GM12891 (cell line): ENCODE measurements around the gene SH2D7. TPM values are rescaled to one million over a fixed set of nuclear protein-coding genes. Genes with fewer than 3 reads are reported as not detected.

Experiments used
- DNase-seq: peaks from one replicate; pipeline ENCODE4 v3.0.0; 2011; ENCODE audit warnings: low spot score; ENCODE audit not compliant: insufficient read length
- FAIRE-seq: peaks from 2 replicates; lab custom pipeline; 2011; peaks lifted over from hg19 to GRCh38; lab: Jason Lieb, UNC
- PAX5 ChIP-seq: IDR thresholded peaks from 2 replicates; pipeline ENCODE4 v1.6.1; 2011; ENCODE audit warnings: low read length, moderate library complexity, mild to moderate bottlenecking; ENCODE audit not compliant: insufficient read depth, severe bottlenecking
- POLR2A ChIP-seq: IDR thresholded peaks from 2 replicates; pipeline ENCODE4 v1.6.1; 2011; ENCODE audit warnings: low read depth, low read length, control low read depth
- POLR2AphosphoS5 ChIP-seq: IDR thresholded peaks from 2 replicates; pipeline ENCODE4 v1.6.1; 2011; ENCODE audit warnings: low read depth, low read length, control low read depth
- POU2F2 ChIP-seq: IDR thresholded peaks from 2 replicates; pipeline ENCODE4 v1.6.1; 2011; ENCODE audit warnings: low read depth, mild to moderate bottlenecking, control low read depth, low read length, moderate library complexity
- SPI1 ChIP-seq: IDR thresholded peaks from 2 replicates; pipeline ENCODE4 v1.6.1; 2011; ENCODE audit warnings: low read depth, low read length, control low read depth
- TAF1 ChIP-seq: IDR thresholded peaks from 2 replicates; pipeline ENCODE4 v1.6.1; 2011; ENCODE audit warnings: low read depth, low read length, control low read depth
- polyA plus RNA-seq: library from polyadenylated mRNA; unstranded; fragments of >200 nt; gene quantifications from one replicate; pipeline ENCODE4 v1.2.1, GENCODE V29; 2012; ENCODE audit warnings: low read depth, missing spikeins, inconsistent platforms; ENCODE audit not compliant: missing spikeins

The SH2D7 gene
- not detected for polyA plus RNA-seq

DNA sequence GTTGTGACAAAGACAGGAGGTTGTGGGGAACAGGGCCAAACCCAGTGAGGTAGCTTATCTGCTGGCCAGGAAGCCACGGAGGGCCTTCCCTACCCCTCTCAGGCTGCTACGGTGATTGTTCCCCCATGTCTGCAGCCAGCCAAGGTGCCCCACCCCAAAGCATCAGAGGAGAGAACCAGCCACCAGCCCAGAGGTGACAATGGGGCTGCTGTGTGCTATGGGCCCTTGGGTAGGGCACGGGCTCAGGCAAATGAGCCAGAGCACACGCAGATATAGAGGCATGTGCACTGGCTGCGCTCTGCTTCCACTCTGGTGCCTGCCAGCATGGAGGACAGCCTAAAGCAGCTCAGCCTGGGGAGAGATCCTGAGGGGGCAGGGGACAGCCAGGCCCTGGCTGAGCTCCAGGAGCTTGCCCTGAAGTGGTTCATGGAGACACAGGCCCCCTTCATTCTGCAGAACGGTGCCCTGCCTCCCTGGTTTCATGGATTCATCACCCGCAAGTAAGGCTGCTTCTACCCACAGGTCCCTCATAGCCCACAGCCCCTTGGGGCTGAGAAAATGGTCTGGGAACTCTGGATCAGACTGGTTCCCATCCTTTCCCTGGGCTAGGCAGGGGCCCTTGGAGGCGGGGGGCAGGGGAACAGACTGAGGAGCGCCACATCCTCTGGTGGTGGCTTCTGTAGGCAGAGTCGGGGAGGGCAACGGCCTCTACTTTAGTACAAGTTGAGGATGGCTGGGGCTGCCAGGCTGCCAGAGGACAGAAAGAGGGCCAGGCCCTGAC lies at the start of gene SH2D7:
Gene SH2D7 (plus strand): TSS at position 301 of the 781 bp plus-strand sequence. CDS start 24 bp downstream, at position 325.
- DNase-seq (no peak), FAIRE-seq (no peak)
- TF ChIP-seq POU2F2 (no peak), POLR2A (no peak), TAF1 (no peak), POLR2AphosphoS5 (no peak), PAX5 (no peak), SPI1 (no peak)

GRCh38 chr15:78044407-78045155 lies 47.8 kb upstream of the SH2D7 start:
- DNase-seq, result no peak
- TF ChIP-seq POLR2A (no peak), POU2F2 (no peak), POLR2AphosphoS5 (no peak), TAF1 (no peak), SPI1 (no peak), PAX5 (no peak)
- peak; percentile 45 for FAIRE-seq

DNA sequence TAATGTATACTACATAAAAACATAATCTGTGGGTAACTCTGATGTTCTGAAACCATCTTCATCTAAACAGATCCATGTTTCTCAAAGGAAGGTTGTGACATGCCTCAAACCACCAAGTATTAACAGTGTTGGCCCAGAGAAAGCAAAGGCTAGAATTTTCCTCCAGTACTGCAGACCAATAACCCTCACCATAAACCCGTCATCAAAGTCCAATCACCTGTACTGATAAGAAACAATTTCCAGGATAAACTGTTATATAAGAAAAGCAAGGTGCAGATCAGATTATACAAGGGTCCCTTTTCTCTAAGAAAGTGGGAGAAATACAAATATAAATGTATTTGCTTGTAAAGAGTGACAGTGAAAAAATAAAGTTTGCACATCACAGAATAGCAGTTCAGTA lies 47.2 kb upstream of the SH2D7 start:
- TF ChIP-seq PAX5, result no peak
- no peak for TF ChIP-seq TAF1
- TF ChIP-seq SPI1, result no peak
- TF ChIP-seq POLR2A, result no peak
- TF ChIP-seq POU2F2, result no peak
- TF ChIP-seq POLR2AphosphoS5, result no peak
- FAIRE-seq, result no peak
- no peak for DNase-seq

DNA sequence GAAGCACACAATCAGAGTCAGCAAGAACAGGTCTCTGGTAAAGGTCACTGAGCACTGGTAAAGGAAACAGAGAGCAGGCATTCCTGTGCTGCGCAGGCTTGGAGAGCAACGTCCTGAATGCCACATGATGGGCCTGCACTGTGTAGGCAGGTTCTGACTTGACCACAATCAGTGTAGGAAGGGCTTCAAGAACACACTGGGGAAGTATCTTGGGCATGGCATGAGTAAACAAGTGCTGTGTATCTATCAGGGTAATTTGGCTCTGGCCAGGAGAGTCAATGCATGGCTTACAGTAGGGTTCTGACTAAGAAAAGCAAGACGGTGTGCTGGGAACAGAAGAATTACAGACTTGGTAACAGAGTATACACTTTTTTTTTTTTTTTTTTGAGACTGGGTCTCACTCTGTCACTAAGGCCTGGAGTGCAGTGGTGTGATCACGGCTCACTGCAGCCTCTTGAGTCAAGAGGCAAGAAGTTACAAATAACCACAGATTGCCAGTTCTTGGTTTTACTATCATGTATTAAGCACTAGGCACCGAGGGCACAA lies 45.5 kb upstream of the SH2D7 start:
- DNase-seq, result no peak
- peak; percentile 33 for FAIRE-seq

GRCh38 chr15:78047761-78048627 lies 44.4 kb upstream of the SH2D7 start:
- FAIRE-seq (peak; percentile 35), DNase-seq (no peak)
- TF ChIP-seq POLR2AphosphoS5 (no peak), POU2F2 (no peak), PAX5 (no peak), TAF1 (no peak)

More for the DNA sequence above, 45.5 kb upstream of the SH2D7 start:
- no peak for TF ChIP-seq POU2F2
- no peak for TF ChIP-seq SPI1
- no peak for TF ChIP-seq TAF1
- TF ChIP-seq POLR2AphosphoS5, result no peak
- no peak for TF ChIP-seq PAX5

- TF ChIP-seq SPI1, result no peak
- no peak for TF ChIP-seq POLR2AphosphoS5
- no peak for TF ChIP-seq POU2F2
- no peak for TF ChIP-seq TAF1
- TF ChIP-seq POLR2A, result no peak
- no peak for TF ChIP-seq PAX5
- FAIRE-seq (no peak), DNase-seq (no peak)
Measured at GRCh38 chr15:78048628-78048920, 43.8 kb upstream of the SH2D7 start.

GRCh38 chr15:78049691-78050440 lies 42.5 kb upstream of the SH2D7 start:
- TF ChIP-seq TAF1 (no peak), POLR2AphosphoS5 (peak; percentile 85), POU2F2 (peak; percentile 55; the same call in 1 of the 2 replicates), SPI1 (peak; percentile 44), PAX5 (no peak), POLR2A (peak; percentile 64)
- DNase-seq (peak; percentile 35), FAIRE-seq (peak; percentile 97)

- no peak for DNase-seq
- TF ChIP-seq PAX5 (no peak), SPI1 (no peak), POLR2AphosphoS5 (no peak), POLR2A (no peak), TAF1 (no peak), POU2F2 (no peak)
- FAIRE-seq, result no peak
Measured at GRCh38 chr15:78050441-78050809, 41.9 kb upstream of the SH2D7 start.

DNA sequence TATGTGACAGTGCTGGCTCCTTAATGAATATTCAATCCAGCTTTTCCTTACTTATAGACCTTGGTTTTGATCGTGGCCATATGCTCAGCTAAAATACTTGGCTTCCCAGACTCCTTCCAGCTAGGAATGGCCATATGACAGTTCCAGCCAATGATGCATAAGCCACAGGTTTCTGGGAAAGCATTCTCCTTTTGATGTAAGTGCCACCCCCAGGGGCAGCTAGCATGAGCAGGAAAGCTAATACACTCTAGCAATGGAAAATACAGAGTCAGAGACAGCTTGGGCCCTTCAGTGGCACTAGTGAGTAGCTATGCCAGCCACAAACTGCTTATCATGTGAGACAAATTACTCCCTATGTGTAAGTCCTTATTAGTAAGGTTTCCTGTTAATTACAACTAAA lies 41.5 kb upstream of the SH2D7 start:
- no peak for TF ChIP-seq PAX5
- no peak for TF ChIP-seq POLR2AphosphoS5
- TF ChIP-seq POLR2A, result no peak
- no peak for TF ChIP-seq SPI1
- no peak for TF ChIP-seq TAF1
- no peak for TF ChIP-seq POU2F2
- DNase-seq (no peak), FAIRE-seq (no peak)

DNA sequence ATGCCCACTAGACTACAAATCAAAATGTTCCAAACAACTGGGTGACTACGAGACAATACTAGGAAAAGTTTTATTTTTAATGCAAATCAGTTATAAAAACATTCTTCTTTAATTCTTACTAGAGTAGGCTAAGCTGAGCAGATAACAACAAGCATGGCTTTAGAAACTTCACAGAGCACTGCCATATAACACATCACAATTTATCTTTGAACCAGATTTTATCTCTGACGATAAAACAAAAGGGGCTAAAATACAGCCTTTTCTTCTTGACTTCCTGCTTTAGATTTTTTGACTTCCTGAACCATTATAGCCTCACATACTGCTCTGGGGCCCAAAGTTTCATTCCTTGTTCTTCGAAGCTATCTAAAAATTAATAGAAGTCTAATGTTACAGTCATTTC lies 40.8 kb upstream of the SH2D7 start:
- no peak for FAIRE-seq
- no peak for DNase-seq
- TF ChIP-seq SPI1 (no peak), TAF1 (no peak), PAX5 (no peak), POLR2A (no peak), POLR2AphosphoS5 (no peak), POU2F2 (no peak)
